Stomach (tissue), 9 donors: ENCODE measurements around the gene FCHSD2. TPM values are rescaled to one million over a fixed set of nuclear protein-coding genes. Genes with fewer than 3 reads are reported as not detected.
"Not testable (repeated sequence)": the region's sequence is repeated elsewhere in the genome, so short reads cannot be mapped to it uniquely, and the experiment has no call there.

ENCODE experiments used
- DNase-seq, 2 donors: peaks; one replicate each; pipeline versions ENCODE4 v3.0.0 to v3.0.0-alpha.2; 2013 to 2019
- H3K27ac ChIP-seq, 5 donors: fragments of 200-600 bp in 4 of 5; sonication (generic) in 4 of 5; one replicate each; pipeline ENCODE4 v1.5.1; 2013 to 2019; ENCODE audit warnings: mild to moderate bottlenecking in 1 of 5, moderate library complexity in 1 of 5
- H3K27me3 ChIP-seq, 3 donors: fragments of 200-600 bp; sonication (generic); one replicate each; pipeline ENCODE4 v1.5.1; 2017 to 2019; ENCODE audit warnings: mixed run types in 1 of 3
- H3K36me3 ChIP-seq, 4 donors: fragments of 200-600 bp; sonication (generic); 1 replicate in 3 of 4; 2 replicates in 1 of 4; pipeline ENCODE4 v1.5.1; 2016 to 2019
- H3K4me1 ChIP-seq, 4 donors: fragments of 200-600 bp; sonication (generic); one replicate each; pipeline ENCODE4 v1.5.1; 2016 to 2019
- H3K4me3 ChIP-seq, 4 donors: fragments of 200-600 bp; sonication (generic) in 3 of 4; one replicate each; pipeline ENCODE4 v1.5.1; 2016 to 2019; ENCODE audit warnings: mild to moderate bottlenecking in 1 of 4
- H3K9me3 ChIP-seq, 4 donors: fragments of 200-600 bp; sonication (generic); one replicate each; pipeline ENCODE4 v1.5.1; 2016 to 2019
- EP300 ChIP-seq: sonication (generic); formaldehyde crosslinking; IDR thresholded peaks from one replicate; pipeline ENCODE4 v1.6.1; 2017; ENCODE audit warnings: antibody characterized with exemption
- POLR2A ChIP-seq, 4 donors: fragments of 450-650 bp; IDR thresholded peaks; one replicate each; pipeline ENCODE4 v1.6.1; 2016; ENCODE audit warnings: antibody characterized with exemption in 4 of 4, control low read depth in 2 of 4, mild to moderate bottlenecking in 1 of 4, moderate library complexity in 1 of 4
- POLR2AphosphoS5 ChIP-seq, 3 donors: sonication (generic); formaldehyde crosslinking; IDR thresholded peaks; one replicate each; pipeline ENCODE4 v1.6.1; 2016; ENCODE audit warnings: antibody characterized with exemption in 3 of 3
- WGBS, 5 donors: extraction: QIAGEN DNeasy Blood & Tissue Kit in 3 of 5; methylation state at CpG; one replicate each; pipeline versions ENCODE4 v1.1.5 to v1.1.7; 2013 to 2018; 5-methylcytosine and 5-hydroxymethylcytosine counted together
- intact Hi-C: fragments of 100-400 bp; cut with DNase I; formaldehyde crosslinking; loops from one replicate; pipeline ENCODE4 v1.15.1; 2023; ENCODE audit warnings: low total_unique reads
- polyA plus RNA-seq, 3 donors: library from polyadenylated mRNA; stranded (reverse); fragments of 200-250 nt; gene quantifications; one replicate each; pipeline ENCODE4 v1.2.3, GENCODE V29; 2013
- total RNA-seq, 5 donors: library from RNA; depleted of rRNA; stranded (reverse); fragments of >200 nt; gene quantifications; one replicate each; pipeline versions ENCODE4 v1.1.0 to v1.2.3, GENCODE V29; 2014 to 2016
- TF ChIP-seq, protein P1 (sequence below), 7 experiments: fragments of 450-650 bp in 4 of 7; fragments of 200-600 bp in 3 of 7; sonication (generic) in 3 of 7; IDR thresholded peaks; one replicate each; pipeline ENCODE4 v1.5.1; 2016 to 2019; ENCODE audit warnings: antibody characterized with exemption in 7 of 7, control low read depth in 2 of 7, mild to moderate bottlenecking in 1 of 7
- donor health status: healthy with polysubstance abuse.
- donor health status: Bipolar disorder and iron deficiency.
- donor health status: healthy.

Gene FCHSD2
- total and polyA plus RNA-seq, 8 donors: 5.7 to 64.3 (median 15.9) TPM

DNA sequence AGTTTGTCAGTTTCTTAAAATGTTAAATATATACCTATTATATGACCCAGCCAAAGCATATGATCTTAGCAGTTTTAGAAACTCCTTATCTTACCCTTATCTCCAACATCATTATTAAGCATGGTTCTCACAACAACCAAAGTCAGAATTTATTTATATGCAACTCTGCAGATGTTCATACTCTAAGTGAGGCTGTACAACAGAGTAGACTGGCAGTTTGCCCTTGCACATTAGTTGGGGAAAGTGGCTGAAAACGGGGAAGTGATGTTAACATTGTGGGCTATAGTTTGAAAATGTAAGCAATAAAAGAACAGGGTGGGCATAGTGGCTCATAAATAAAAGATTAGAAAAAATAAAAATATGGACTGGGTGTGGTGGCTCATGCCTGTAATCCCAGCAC lies 278.2 kb downstream of the FCHSD2 start:
- Histone ChIP-seq H3K9me3 (no peaks in the 10 kb centered on the region), H3K4me1 (peaks cover 0 to 14% (median 6%) of the 10 kb centered on the region in 4 donors), H3K4me3 (no peak overlapping the region), H3K36me3 (peaks cover 0 to 18% (median 15%) of the 10 kb centered on the region in 4 donors), H3K27me3 (no peaks in the 10 kb centered on the region), H3K27ac (no peak overlapping the region)
- intact Hi-C loops: no loop called here
- peak in 1 of 2 donors; percentile 18 for DNase-seq
- WGBS, 5 donors: 46 to 79% (median 63%) methylated on average over 1 of the region's 1 CpG
- TF ChIP-seq POLR2A (IDR thresholded peaks at IDR 0.05): no peak
- TF ChIP-seq EP300: no peak
- TF ChIP-seq POLR2AphosphoS5 (IDR thresholded peaks at IDR 0.05): no peak
- TF ChIP-seq, protein P1, sequence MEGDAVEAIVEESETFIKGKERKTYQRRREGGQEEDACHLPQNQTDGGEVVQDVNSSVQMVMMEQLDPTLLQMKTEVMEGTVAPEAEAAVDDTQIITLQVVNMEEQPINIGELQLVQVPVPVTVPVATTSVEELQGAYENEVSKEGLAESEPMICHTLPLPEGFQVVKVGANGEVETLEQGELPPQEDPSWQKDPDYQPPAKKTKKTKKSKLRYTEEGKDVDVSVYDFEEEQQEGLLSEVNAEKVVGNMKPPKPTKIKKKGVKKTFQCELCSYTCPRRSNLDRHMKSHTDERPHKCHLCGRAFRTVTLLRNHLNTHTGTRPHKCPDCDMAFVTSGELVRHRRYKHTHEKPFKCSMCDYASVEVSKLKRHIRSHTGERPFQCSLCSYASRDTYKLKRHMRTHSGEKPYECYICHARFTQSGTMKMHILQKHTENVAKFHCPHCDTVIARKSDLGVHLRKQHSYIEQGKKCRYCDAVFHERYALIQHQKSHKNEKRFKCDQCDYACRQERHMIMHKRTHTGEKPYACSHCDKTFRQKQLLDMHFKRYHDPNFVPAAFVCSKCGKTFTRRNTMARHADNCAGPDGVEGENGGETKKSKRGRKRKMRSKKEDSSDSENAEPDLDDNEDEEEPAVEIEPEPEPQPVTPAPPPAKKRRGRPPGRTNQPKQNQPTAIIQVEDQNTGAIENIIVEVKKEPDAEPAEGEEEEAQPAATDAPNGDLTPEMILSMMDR (IDR thresholded peaks at IDR 0.05): no peak

DNA sequence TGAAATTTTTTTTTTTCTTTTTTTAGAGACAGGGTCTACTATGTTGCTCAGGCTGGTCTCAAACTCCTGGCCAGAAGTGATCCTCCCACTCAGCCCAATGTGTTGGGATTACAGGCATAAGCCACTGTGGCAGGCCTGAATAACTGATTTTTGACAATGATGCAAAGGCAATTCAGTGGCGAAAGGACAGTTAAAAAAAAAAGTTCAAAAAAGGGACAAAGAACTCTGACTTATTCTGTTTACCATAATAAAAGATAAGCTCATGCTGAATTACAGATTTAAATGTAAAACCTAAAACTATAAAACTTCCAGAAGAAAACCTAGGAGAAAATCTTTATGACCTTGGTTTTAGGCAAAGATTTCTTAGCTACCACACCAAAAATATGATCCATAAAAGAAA lies 279.0 kb downstream of the FCHSD2 start:
- WGBS, 5 donors: 97 to 100% (median 100%) methylated on average over 1 of the region's 1 CpG
- peaks cover 0 to 16% (median 11%) of the 10 kb centered on the region in 4 donors for H3K36me3 ChIP-seq
- H3K9me3 ChIP-seq: no peaks in the 10 kb centered on the region
- H3K4me3 ChIP-seq: no peak overlapping the region
- H3K27me3 ChIP-seq: no peaks in the 10 kb centered on the region
- intact Hi-C loops: no loop called here
- H3K4me1 ChIP-seq: peaks cover 0 to 14% (median 6%) of the 10 kb centered on the region in 4 donors
- TF ChIP-seq, protein P1 (IDR thresholded peaks at IDR 0.05): no peak
- no peak for TF ChIP-seq POLR2AphosphoS5 (IDR thresholded peaks at IDR 0.05)
- TF ChIP-seq EP300: no peak
- TF ChIP-seq POLR2A (IDR thresholded peaks at IDR 0.05): no peak
- H3K27ac ChIP-seq: no peak overlapping the region
- DNase-seq: no peak

DNA sequence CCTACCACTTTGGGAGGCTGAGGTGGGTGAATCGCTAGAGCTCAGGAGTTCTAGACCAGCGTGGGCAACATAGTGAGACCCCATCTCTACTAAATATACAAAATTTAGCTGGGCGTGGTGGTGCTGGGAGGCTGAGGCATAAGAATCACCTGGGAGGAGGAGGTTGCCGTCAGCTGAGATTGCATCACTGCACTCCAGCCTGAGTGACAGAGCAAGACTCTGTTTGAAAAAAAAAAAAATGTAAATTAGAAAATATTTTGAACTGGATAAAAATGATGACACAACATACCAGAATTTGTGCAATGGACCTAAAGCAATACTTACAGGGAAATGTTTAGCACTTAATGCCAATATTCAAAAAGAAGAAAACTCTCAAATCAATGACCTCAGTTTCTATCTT lies 281.5 kb downstream of the FCHSD2 start:
- intact Hi-C loops: no loop called here
- 91 to 98% (median 96%) methylated on average over 4 of the region's 4 CpGs for WGBS, 5 donors
- Histone ChIP-seq H3K36me3 (no peaks in the 10 kb centered on the region), H3K27me3 (no peaks in the 10 kb centered on the region), H3K27ac (no peak overlapping the region), H3K4me3 (no peak overlapping the region), H3K4me1 (peaks cover 0 to 34% (median 13%) of the 10 kb centered on the region in 4 donors), H3K9me3 (no peaks in the 10 kb centered on the region)
- TF ChIP-seq POLR2AphosphoS5 (IDR thresholded peaks at IDR 0.05): no peak
- TF ChIP-seq, protein P1 (IDR thresholded peaks at IDR 0.05): no peak
- no peak for TF ChIP-seq POLR2A (IDR thresholded peaks at IDR 0.05)
- no peak for DNase-seq

DNA sequence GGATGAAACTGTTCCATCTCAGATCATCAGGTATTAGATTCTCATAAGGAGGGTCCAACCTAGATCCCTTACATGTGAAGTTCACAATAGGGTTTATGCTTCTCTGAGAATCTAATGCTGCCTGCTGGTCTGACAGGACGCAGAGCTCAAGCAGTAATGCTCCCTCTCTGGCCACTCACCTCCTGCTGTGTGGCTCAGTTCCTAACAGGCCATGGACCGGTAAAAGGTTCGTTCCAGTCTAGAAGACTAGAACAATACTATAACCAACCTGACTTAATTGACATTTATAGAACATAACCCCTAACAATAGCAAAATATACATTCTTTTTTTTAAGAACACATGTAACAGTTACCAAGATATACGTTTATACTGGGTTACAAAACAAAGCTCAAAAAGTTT lies 282.1 kb downstream of the FCHSD2 start:
- TF ChIP-seq POLR2AphosphoS5 (IDR thresholded peaks at IDR 0.05): no peak
- H3K4me1 ChIP-seq: peaks cover 0 to 30% (median 10%) of the 10 kb centered on the region in 4 donors
- H3K27ac ChIP-seq: no peak overlapping the region
- no peaks in the 10 kb centered on the region for H3K9me3 ChIP-seq
- H3K4me3 ChIP-seq: no peak overlapping the region
- no peaks in the 10 kb centered on the region for H3K27me3 ChIP-seq
- no peaks in the 10 kb centered on the region for H3K36me3 ChIP-seq
- WGBS, 5 donors: 93 to 99% (median 96%) methylated on average over 4 of the region's 4 CpGs
- intact Hi-C loops: no loop called here
- DNase-seq: no peak

DNA sequence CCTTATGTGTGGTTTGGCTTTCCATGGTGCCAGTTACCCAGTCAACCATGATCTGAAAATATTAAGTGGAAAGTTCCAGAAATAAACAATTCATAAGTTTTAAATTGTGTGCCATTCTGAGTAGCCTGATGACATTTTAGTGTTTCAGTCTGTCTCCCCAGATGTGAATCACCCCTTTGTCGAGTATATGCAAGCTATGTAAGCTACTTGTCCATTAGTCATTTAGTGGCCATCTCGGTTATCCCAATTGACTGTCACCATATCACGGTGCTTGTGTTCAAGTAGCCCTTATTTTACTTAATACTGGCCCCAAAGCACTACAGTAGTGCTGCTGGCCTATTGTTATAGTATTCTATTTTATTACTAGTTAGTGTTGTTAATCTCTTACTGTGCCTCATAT lies 283.0 kb downstream of the FCHSD2 start:
- Histone ChIP-seq H3K4me3 (no peak overlapping the region), H3K27me3 (no peaks in the 10 kb centered on the region), H3K9me3 (no peaks in the 10 kb centered on the region), H3K27ac (no peak overlapping the region), H3K36me3 (no peaks in the 10 kb centered on the region), H3K4me1 (peaks cover 0 to 24% (median 6%) of the 10 kb centered on the region in 4 donors)
- intact Hi-C loops: no loop called here
- WGBS, 5 donors: 86 to 93% (median 90%) methylated on average over 3 of the region's 3 CpGs
- no peak for DNase-seq
- TF ChIP-seq, protein P1 (IDR thresholded peaks at IDR 0.05): no peak
- TF ChIP-seq POLR2AphosphoS5 (IDR thresholded peaks at IDR 0.05): no peak
- TF ChIP-seq POLR2A (IDR thresholded peaks at IDR 0.05): no peak
- TF ChIP-seq EP300: no peak

DNA sequence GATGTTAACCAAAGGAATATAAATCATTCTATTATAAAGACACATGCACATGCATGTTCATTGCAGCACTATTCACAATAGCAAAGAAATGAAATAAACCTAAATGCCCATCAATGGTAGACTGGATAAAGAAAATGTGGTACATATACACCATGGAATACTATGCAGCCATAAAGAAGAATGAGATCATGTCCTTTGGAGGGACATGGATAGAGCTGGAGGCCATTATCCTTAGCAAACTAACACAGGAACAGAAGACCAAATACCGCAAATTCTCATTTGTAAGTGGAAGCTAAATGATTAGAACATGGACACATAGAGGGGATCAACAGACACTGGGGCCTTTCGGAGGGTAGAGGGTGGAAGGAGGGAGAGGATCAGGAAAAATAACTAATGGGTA lies 283.9 kb downstream of the FCHSD2 start:
- H3K27me3 ChIP-seq, DNase-seq, intact Hi-C loops, H3K9me3 ChIP-seq, H3K27ac ChIP-seq, H3K4me3 ChIP-seq, H3K36me3 ChIP-seq: not testable (repeated sequence)
- peaks cover 0 to 24% (median 6%) of the 10 kb centered on the region in 4 donors for H3K4me1 ChIP-seq
- WGBS, 5 donors: 96 to 100% (median 98%) methylated on average over 2 of the region's 2 CpGs
